Natural killer cell (primary cell): ENCODE measurements around the gene ZBTB7A. TPM values are rescaled to one million over a fixed set of nuclear protein-coding genes. Genes with fewer than 3 reads are reported as not detected.

Source experiments
- ATAC-seq, 3 donors: fragments of 150-1000 bp in 2 of 3; fragments of 200-7000 bp in 1 of 3; cut with Tn5 transposase; 1 replicate in 1 of 3; 2 replicates in 2 of 3; pipeline ENCODE4 v1.10.0; 2021; ENCODE audit warnings: mild to moderate bottlenecking in 2 of 3, moderate library complexity in 2 of 3
- DNase-seq, 2 donors: peaks; one replicate each; pipeline versions ENCODE4 v3.0.0 to v3.0.0-alpha.2; 2013 to 2021; ENCODE audit warnings: mixed read lengths in 1 of 2
- H3K27ac ChIP-seq: one replicate; pipeline ENCODE4 v1.5.1; 2013; ENCODE audit warnings: mild to moderate bottlenecking, low read length
- H3K27me3 ChIP-seq: one replicate; pipeline ENCODE4 v1.6.1; 2013; ENCODE audit warnings: low read length; ENCODE audit not compliant: control insufficient read depth, insufficient read depth
- H3K36me3 ChIP-seq: one replicate; pipeline ENCODE4 v1.6.1; 2013; ENCODE audit warnings: low read length; ENCODE audit not compliant: control insufficient read depth, insufficient read depth
- H3K4me1 ChIP-seq: one replicate; pipeline ENCODE4 v1.6.1; 2013; ENCODE audit warnings: low read length; ENCODE audit not compliant: control insufficient read depth, insufficient read depth
- H3K4me3 ChIP-seq: one replicate; pipeline ENCODE4 v1.5.1; 2013; ENCODE audit warnings: low read length
- H3K9me3 ChIP-seq: one replicate; pipeline ENCODE4 v1.6.1; 2013; ENCODE audit warnings: low read length; ENCODE audit not compliant: control insufficient read depth, insufficient read depth
- H3K27ac Mint-ChIP-seq, 2 donors: one replicate each; pipeline ENCODE4 v1.8.0; 2022; ENCODE audit warnings: mild to moderate bottlenecking in 2 of 2, mixed read lengths in 2 of 2, moderate library complexity in 1 of 2
- H3K27me3 Mint-ChIP-seq, 2 donors: one replicate each; pipeline ENCODE4 v1.8.0; 2022; ENCODE audit warnings: low read depth in 2 of 2, mixed read lengths in 2 of 2
- H3K36me3 Mint-ChIP-seq: one replicate; pipeline ENCODE4 v1.8.0; 2022; ENCODE audit warnings: mixed read lengths
- H3K4me1 Mint-ChIP-seq, 2 donors: one replicate each; pipeline ENCODE4 v1.8.0; 2022; ENCODE audit warnings: mixed read lengths in 2 of 2
- H3K4me3 Mint-ChIP-seq: one replicate; pipeline ENCODE4 v1.8.0; 2022; ENCODE audit warnings: mild to moderate bottlenecking, moderate library complexity, mixed read lengths
- H3K9me3 Mint-ChIP-seq, 2 donors: one replicate each; pipeline ENCODE4 v1.8.0; 2022; ENCODE audit warnings: mixed read lengths in 2 of 2
- CTCF ChIP-seq: fragments of 200-600 bp; IDR thresholded peaks from one replicate; pipeline ENCODE4 v1.8.0; 2022; ENCODE audit warnings: antibody characterized with exemption
- WGBS: methylation state at CpG from one replicate; pipeline ENCODE4 v1.1.7; 2013; ENCODE audit warnings: missing lambda C conversion rate; ENCODE audit not compliant: insufficient coverage; 5-methylcytosine and 5-hydroxymethylcytosine counted together
- intact Hi-C: fragments of 100-400 bp; cut with micrococcal nuclease; formaldehyde crosslinking; loops from one replicate; pipeline ENCODE4 v1.14.2; 2022
- total RNA-seq, 4 donors: library from RNA; stranded (reverse); fragments of 120-200 nt in 1 of 4; gene quantifications; one replicate each; pipeline versions ENCODE4 v1.2.3 to v1.2.4, GENCODE V29; 2013 to 2022

Gene ZBTB7A
- total RNA-seq, 3 donors from 2014 or later (not counting 1 experiment from before 2014, with no cell fraction given), result 81.6 to 97.7 (median 82.9) TPM

DNA sequence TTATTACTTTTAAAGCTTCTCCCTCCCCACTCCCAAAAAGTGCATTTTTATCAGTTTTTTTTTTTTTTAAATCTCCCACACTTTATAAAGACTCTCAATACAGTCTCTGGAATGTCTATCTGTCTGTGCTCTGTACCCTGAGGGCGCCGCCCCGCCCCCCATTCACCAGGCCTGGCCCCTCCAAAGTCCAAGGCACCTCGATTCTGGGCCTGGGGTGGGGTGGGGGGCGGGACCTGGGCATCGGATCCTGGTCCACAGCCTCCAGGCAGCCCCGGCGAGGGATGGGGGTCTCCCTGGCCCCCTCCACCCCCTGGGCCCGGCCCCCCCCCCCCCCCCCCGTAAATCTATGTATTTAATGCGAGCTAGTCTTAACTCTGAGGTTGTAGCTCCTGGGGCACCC is 23.3 kb downstream of the ZBTB7A start:
- peaks cover 25% of the 10 kb centered on the region for H3K36me3 ChIP-seq
- no peak for ATAC-seq
- intact Hi-C loops, result no loop called here
- peaks cover 0 to 24% of the 10 kb centered on the region in 2 donors for H3K4me1 Mint-ChIP-seq
- TF ChIP-seq CTCF, result no peak
- no peak overlapping the region for H3K4me3 Mint-ChIP-seq
- no peaks in the 10 kb centered on the region for H3K9me3 Mint-ChIP-seq
- no peak for DNase-seq
- H3K27me3 Mint-ChIP-seq, result no peaks in the 10 kb centered on the region
- no peaks in the 10 kb centered on the region for H3K27me3 ChIP-seq
- no peaks in the 10 kb centered on the region for H3K9me3 ChIP-seq
- H3K27ac Mint-ChIP-seq, result no peak overlapping the region
- no peak overlapping the region for H3K27ac ChIP-seq
- WGBS, result 88% methylated on average over 6 of the region's 11 CpGs
- H3K4me3 ChIP-seq, result no peak overlapping the region
- peaks cover 10% of the 10 kb centered on the region for H3K4me1 ChIP-seq
- no peaks in the 10 kb centered on the region for H3K36me3 Mint-ChIP-seq

DNA sequence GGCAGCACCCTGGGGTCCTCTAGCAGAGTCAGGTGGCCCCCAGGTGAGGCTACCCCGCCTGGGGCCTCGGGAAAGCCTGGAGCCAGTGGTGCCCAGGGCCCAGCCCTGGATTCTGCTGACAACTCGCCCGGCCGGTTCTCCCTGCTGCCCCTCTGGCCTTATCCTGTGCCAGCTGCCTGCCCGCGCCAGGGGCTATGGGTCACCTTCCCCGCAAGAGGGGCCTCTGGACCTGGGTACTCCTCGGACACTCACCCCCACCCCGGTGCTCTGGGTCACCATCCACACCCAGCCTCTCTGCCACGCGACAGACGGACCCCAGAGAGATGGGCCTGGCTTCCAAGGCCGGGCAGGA is 24.0 kb downstream of the ZBTB7A start:
- H3K4me3 ChIP-seq, result no peak overlapping the region
- Mint-ChIP-seq H3K27me3 (no peaks in the 10 kb centered on the region), H3K36me3 (no peaks in the 10 kb centered on the region), H3K27ac (peak overlapping the region in 1 of 2 donors; percentile 14), H3K4me3 (no peak overlapping the region), H3K4me1 (peaks cover 0 to 24% of the 10 kb centered on the region in 2 donors), H3K9me3 (no peaks in the 10 kb centered on the region)
- H3K9me3 ChIP-seq, result no peaks in the 10 kb centered on the region
- H3K4me1 ChIP-seq, result peaks cover 10% of the 10 kb centered on the region
- ATAC-seq, result peak in 1 of 3 donors; percentile 7
- H3K27ac ChIP-seq, result no peak overlapping the region
- no peak for DNase-seq
- no peaks in the 10 kb centered on the region for H3K27me3 ChIP-seq
- TF ChIP-seq CTCF, result no peak
- 88% methylated on average over 14 of the region's 14 CpGs for WGBS
- H3K36me3 ChIP-seq, result peaks cover 20% of the 10 kb centered on the region
- intact Hi-C loops, result no loop called here

DNA sequence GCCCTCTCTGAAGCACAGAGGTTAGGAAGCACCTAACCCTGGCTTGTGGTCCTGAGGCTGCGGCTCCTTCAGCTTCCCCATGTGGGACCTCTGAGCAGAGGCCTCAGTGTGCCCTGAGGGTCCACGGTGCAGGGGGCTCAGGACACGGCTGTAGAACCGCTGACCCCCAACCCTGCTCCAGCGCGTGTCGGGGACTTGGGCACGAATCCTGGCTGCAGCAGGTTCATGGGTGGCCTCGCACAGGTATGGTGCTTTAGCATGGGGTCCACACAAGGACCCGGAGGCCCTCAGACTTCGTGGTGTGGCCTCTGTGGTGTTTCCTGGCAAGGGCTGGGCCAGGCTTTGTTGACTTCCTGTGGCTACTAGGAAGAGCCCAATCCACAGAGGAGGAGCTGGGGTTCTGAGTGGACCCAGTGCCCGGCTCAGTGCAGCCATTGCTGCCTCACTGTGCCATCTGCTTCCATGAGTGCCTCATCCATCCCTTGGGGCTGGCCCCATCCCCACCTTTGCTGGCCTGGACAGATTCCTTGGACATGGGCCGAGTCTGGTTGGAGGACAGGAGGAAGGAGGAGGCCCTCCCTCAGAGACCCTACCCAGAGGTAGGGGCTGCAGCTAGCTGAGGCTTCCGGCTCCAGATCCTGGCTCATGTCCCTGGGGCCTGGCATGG is 24.5 kb downstream of the ZBTB7A start:
- no peak overlapping the region for H3K4me3 Mint-ChIP-seq
- DNase-seq (no peak), ATAC-seq (peak in 2 of 3 donors; percentile 7)
- no peak for TF ChIP-seq CTCF
- H3K27ac Mint-ChIP-seq, result peak overlapping the region in 1 of 2 donors; percentile 14
- no peaks in the 10 kb centered on the region for H3K27me3 ChIP-seq
- H3K36me3 Mint-ChIP-seq, result no peaks in the 10 kb centered on the region
- 87% methylated on average over 14 of the region's 14 CpGs for WGBS
- no peak overlapping the region for H3K4me3 ChIP-seq
- peaks cover 0 to 24% of the 10 kb centered on the region in 2 donors for H3K4me1 Mint-ChIP-seq
- H3K4me1 ChIP-seq, result peaks cover 10% of the 10 kb centered on the region
- peaks cover 20% of the 10 kb centered on the region for H3K36me3 ChIP-seq
- intact Hi-C loops, result no loop called here
- H3K27me3 Mint-ChIP-seq, result no peaks in the 10 kb centered on the region
- H3K27ac ChIP-seq, result no peak overlapping the region
- no peaks in the 10 kb centered on the region for H3K9me3 ChIP-seq
- no peaks in the 10 kb centered on the region for H3K9me3 Mint-ChIP-seq
